Colon (tissue), 2 donors: ENCODE results near the gene TJP1.
"Not testable (repeated sequence)": the region's sequence is repeated elsewhere in the genome, so short reads cannot be mapped to it uniquely, and the experiment has no call there.

Source experiments
- FAIRE-seq: peaks from 2 replicates; lab custom pipeline; 2012; peaks lifted over from hg19 to GRCh38; lab: Jason Lieb, UNC
- donor health status: control.
- donor health status: control.

TJP1 gene

GRCh38 chr15:29681166-29681845 lies 141.0 kb downstream of the TJP1 start:
- FAIRE-seq: no peak

- FAIRE-seq: no peak
Observed at GRCh38 chr15:29680465-29681165, 141.7 kb downstream of the TJP1 start.

- FAIRE-seq: no peak
Observed at GRCh38 chr15:29678504-29679034, 143.7 kb downstream of the TJP1 start.

- FAIRE-seq: no peak
Observed at GRCh38 chr15:29677871-29678461, 144.3 kb downstream of the TJP1 start.

GRCh38 chr15:29677455-29677854 lies 144.8 kb downstream of the TJP1 start:
- FAIRE-seq: no peak

GRCh38 chr15:29676961-29677402 lies 145.3 kb downstream of the TJP1 start:
- no peak for FAIRE-seq

- not testable (repeated sequence) for FAIRE-seq
Observed at GRCh38 chr15:29676374-29676960, 145.8 kb downstream of the TJP1 start.

GRCh38 chr15:29675791-29676301 lies 146.4 kb downstream of the TJP1 start:
- FAIRE-seq: no peak

GRCh38 chr15:29674661-29675533 lies 147.4 kb downstream of the TJP1 start:
- no peak for FAIRE-seq

- FAIRE-seq: no peak
Observed at GRCh38 chr15:29672923-29673809, 149.1 kb downstream of the TJP1 start.

GRCh38 chr15:29672446-29672845 lies 149.8 kb downstream of the TJP1 start:
- no peak for FAIRE-seq

GRCh38 chr15:29672046-29672445 lies 150.2 kb downstream of the TJP1 start:
- FAIRE-seq: not testable (repeated sequence)

- FAIRE-seq: no peak
Observed at GRCh38 chr15:29670998-29671981, 151.0 kb downstream of the TJP1 start.

GRCh38 chr15:29670266-29670665 lies 152.0 kb downstream of the TJP1 start:
- FAIRE-seq: no peak

- no peak for FAIRE-seq
Observed at GRCh38 chr15:29669823-29670222, 152.4 kb downstream of the TJP1 start.

- peak; percentile 45 for FAIRE-seq
Observed at GRCh38 chr15:29668120-29668602, 154.1 kb downstream of the TJP1 start.

- no peak for FAIRE-seq
Observed at GRCh38 chr15:29666241-29666640, 156.0 kb downstream of the TJP1 start.

- FAIRE-seq: no peak
Observed at GRCh38 chr15:29665444-29666003, 156.7 kb downstream of the TJP1 start.

- FAIRE-seq: no peak
Observed at GRCh38 chr15:29664406-29664805, 157.9 kb downstream of the TJP1 start.
